Measurements from ENCODE around the gene LTBP3. TPM values are rescaled to one million over a fixed set of nuclear protein-coding genes. Genes with fewer than 3 reads are reported as not detected.

The LTBP3 gene
- total and polyA plus RNA-seq, 2 of the 13 experiments (the other 11 are each of a cell fraction or from before 2014, with no cell fraction given): 12.2 to 68.1 TPM

- no peak for TF ChIP-seq KIAA2018 (CRISPR knock-in tag; IDR thresholded peaks at IDR 0.05; ENCODE audit: borderline replicate concordance)
- no peak for TF ChIP-seq ZNF251 (CRISPR knock-in tag; IDR thresholded peaks at IDR 0.05)
- no peak for TF ChIP-seq RBAK (CRISPR knock-in tag; IDR thresholded peaks at IDR 0.05)
- TF ChIP-seq, protein P1, sequence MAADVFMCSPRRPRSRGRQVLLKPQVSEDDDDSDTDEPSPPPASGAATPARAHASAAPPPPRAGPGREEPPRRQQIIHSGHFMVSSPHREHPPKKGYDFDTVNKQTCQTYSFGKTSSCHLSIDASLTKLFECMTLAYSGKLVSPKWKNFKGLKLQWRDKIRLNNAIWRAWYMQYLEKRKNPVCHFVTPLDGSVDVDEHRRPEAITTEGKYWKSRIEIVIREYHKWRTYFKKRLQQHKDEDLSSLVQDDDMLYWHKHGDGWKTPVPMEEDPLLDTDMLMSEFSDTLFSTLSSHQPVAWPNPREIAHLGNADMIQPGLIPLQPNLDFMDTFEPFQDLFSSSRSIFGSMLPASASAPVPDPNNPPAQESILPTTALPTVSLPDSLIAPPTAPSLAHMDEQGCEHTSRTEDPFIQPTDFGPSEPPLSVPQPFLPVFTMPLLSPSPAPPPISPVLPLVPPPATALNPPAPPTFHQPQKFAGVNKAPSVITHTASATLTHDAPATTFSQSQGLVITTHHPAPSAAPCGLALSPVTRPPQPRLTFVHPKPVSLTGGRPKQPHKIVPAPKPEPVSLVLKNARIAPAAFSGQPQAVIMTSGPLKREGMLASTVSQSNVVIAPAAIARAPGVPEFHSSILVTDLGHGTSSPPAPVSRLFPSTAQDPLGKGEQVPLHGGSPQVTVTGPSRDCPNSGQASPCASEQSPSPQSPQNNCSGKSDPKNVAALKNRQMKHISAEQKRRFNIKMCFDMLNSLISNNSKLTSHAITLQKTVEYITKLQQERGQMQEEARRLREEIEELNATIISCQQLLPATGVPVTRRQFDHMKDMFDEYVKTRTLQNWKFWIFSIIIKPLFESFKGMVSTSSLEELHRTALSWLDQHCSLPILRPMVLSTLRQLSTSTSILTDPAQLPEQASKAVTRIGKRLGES (CRISPR knock-in tag; IDR thresholded peaks at IDR 0.05; ENCODE audit: borderline replicate concordance): peak; percentile 40; the same call in 1 of the 2 replicates
- TF ChIP-seq ZNF543 (CRISPR knock-in tag; IDR thresholded peaks at IDR 0.05): peak; percentile 18; the same call in 1 of the 2 replicates
- peak; percentile 87; the same call in 1 of the 2 replicates for TF ChIP-seq MAZ (IDR thresholded peaks at IDR 0.05; ENCODE audit: borderline replicate concordance, low read depth, low read length)
- TF ChIP-seq MAZ (CRISPR knock-in tag; IDR thresholded peaks at IDR 0.05; ENCODE audit: low read depth): peak; percentile 74; the same call in 1 of the 2 replicates
- TF ChIP-seq TBX2 (CRISPR knock-in tag; IDR thresholded peaks at IDR 0.05; ENCODE audit: borderline replicate concordance): peak; percentile 60
- no peak for TF ChIP-seq ZNF10 (CRISPR knock-in tag; IDR thresholded peaks at IDR 0.05; ENCODE audit: borderline replicate concordance, low read depth)
- TF ChIP-seq NR3C1 (CRISPR knock-in tag; IDR thresholded peaks at IDR 0.05): no peak
- TF ChIP-seq ZNF3 (CRISPR knock-in tag; IDR thresholded peaks at IDR 0.05): no peak
- TF ChIP-seq, protein P2, sequence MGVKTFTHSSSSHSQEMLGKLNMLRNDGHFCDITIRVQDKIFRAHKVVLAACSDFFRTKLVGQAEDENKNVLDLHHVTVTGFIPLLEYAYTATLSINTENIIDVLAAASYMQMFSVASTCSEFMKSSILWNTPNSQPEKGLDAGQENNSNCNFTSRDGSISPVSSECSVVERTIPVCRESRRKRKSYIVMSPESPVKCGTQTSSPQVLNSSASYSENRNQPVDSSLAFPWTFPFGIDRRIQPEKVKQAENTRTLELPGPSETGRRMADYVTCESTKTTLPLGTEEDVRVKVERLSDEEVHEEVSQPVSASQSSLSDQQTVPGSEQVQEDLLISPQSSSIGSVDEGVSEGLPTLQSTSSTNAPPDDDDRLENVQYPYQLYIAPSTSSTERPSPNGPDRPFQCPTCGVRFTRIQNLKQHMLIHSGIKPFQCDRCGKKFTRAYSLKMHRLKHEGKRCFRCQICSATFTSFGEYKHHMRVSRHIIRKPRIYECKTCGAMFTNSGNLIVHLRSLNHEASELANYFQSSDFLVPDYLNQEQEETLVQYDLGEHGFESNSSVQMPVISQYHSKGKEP (CRISPR knock-in tag; IDR thresholded peaks at IDR 0.05): 0 out of 2 replicates have a peak, but pooled peaks have one; percentile 79
- TF ChIP-seq, protein P3, sequence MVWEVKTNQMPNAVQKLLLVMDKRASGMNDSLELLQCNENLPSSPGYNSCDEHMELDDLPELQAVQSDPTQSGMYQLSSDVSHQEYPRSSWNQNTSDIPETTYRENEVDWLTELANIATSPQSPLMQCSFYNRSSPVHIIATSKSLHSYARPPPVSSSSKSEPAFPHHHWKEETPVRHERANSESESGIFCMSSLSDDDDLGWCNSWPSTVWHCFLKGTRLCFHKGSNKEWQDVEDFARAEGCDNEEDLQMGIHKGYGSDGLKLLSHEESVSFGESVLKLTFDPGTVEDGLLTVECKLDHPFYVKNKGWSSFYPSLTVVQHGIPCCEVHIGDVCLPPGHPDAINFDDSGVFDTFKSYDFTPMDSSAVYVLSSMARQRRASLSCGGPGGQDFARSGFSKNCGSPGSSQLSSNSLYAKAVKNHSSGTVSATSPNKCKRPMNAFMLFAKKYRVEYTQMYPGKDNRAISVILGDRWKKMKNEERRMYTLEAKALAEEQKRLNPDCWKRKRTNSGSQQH (CRISPR knock-in tag; IDR thresholded peaks at IDR 0.05; ENCODE audit: low read depth): peak; percentile 94
Measured at GRCh38 chr11:65498977-65499712, 59.0 kb downstream of the LTBP3 start, which contains the start of gene MALAT1 (continued).
